Measurements from ENCODE around the gene WDFY4. TPM values are rescaled to one million over a fixed set of nuclear protein-coding genes. Genes with fewer than 3 reads are reported as not detected.

Gene WDFY4
- total and polyA plus RNA-seq, 2 of the 4 experiments (the other 2 are of a cell fraction), result not detected

- in situ Hi-C loops (cut with MboI; ENCODE audit: low sequenced_read_pairs) (no loop called here), dilution Hi-C loops (cut with HindIII; ENCODE audit: low sequenced_read_pairs, unreplicated experiment) (no loop called here), intact Hi-C loops (cut with micrococcal nuclease) (no loop called here)
- Histone ChIP-seq H3K4me2 (ENCODE audit: low read depth, low read length) (no peak overlapping the region), H2BK5ac (ENCODE audit: low read depth, low read length, poor library complexity, severe bottlenecking) (no peak overlapping the region), H4K8ac (ENCODE audit: low read depth in 2 of 2, low read length in 2 of 2) (no peak overlapping the region), H3K56ac (ENCODE audit: extremely low read depth, insufficient read depth, low read length) (no peak overlapping the region), H3K4me1 (ENCODE audit: control insufficient read depth, insufficient read depth, low read length) (no peaks in the 10 kb centered on the region), H3K9me1 (ENCODE audit: insufficient read depth, low read length) (no peaks in the 10 kb centered on the region), H3K4ac (ENCODE audit: low read depth, low read length) (no peak overlapping the region), H4K91ac (ENCODE audit: insufficient read depth, low read depth, low read length) (no peak overlapping the region), H3K4me3 (ENCODE audit: insufficient read depth, low read depth, low read length) (no peak overlapping the region), H3K14ac (replicated peaks; ENCODE audit: low read depth, low read length) (no peak overlapping the region), H2AK5ac (ENCODE audit: low read depth, low read length) (no peak overlapping the region), H3K9ac (ENCODE audit: low read depth, low read length) (no peak overlapping the region), H2BK15ac (ENCODE audit: low read depth, low read length) (no peak overlapping the region), H4K5ac (ENCODE audit: low read depth, low read length) (no peak overlapping the region), H4K20me1 (ENCODE audit: insufficient read depth, low read length) (no peaks in the 10 kb centered on the region), H2AFZ (replicated peaks; ENCODE audit: low read length, poor library complexity) (no peak overlapping the region), H2BK120ac (ENCODE audit: low read depth, low read length) (no peak overlapping the region), H3K23ac (ENCODE audit: low read depth, low read length) (no peak overlapping the region), H2AK9ac (replicated peaks; ENCODE audit: low read depth, low read length, poor library complexity) (no peak overlapping the region), H3K27ac (ENCODE audit: insufficient read depth, low read length) (no peak overlapping the region), H3K36me3 (ENCODE audit: control insufficient read depth, insufficient read depth, low read length) (no peaks in the 10 kb centered on the region), H3K18ac (ENCODE audit: low read depth, low read length) (no peak overlapping the region), H3K9me3 (ENCODE audit: control insufficient read depth, insufficient read depth, low read length) (no peaks in the 10 kb centered on the region), H2BK20ac (ENCODE audit: low read depth, low read length) (no peak overlapping the region), H3K27me3 (ENCODE audit: control insufficient read depth, insufficient read depth, low read length) (peaks cover 3% of the 10 kb centered on the region; the same call in 1 of the 2 replicates), H3K79me1 (ENCODE audit: low read depth in 1 of 2, low read length in 2 of 2) (no peaks in the 10 kb centered on the region)
- POLR2A ChIA-PET (ENCODE audit: unreplicated experiment), result no interaction called here
- DNase-seq (no peak), ATAC-seq (ENCODE audit: low read depth) (no peak)
- TF ChIP-seq MAFK (IDR thresholded peaks at IDR 0.05; ENCODE audit: low read depth, low read length) (no peak), USF2 (IDR thresholded peaks at IDR 0.05; ENCODE audit: low read depth, low read length) (no peak), RFX5 (IDR thresholded peaks at IDR 0.05; ENCODE audit: low read depth, low read length) (no peak), SMC3 (IDR thresholded peaks at IDR 0.05; ENCODE audit: low read depth, low read length) (no peak), FOS (IDR thresholded peaks at IDR 0.05; ENCODE audit: low read depth, low read length) (no peak), NFE2L2 (IDR thresholded peaks at IDR 0.05; ENCODE audit: low read depth, low read length) (no peak), MAZ (IDR thresholded peaks at IDR 0.05; ENCODE audit: borderline replicate concordance, low read depth, low read length) (no peak), CEBPB (IDR thresholded peaks at IDR 0.05; ENCODE audit: low read depth, low read length) (no peak), RAD21 (IDR thresholded peaks at IDR 0.05; ENCODE audit: low read length) (no peak), POLR2A (IDR thresholded peaks at IDR 0.05; ENCODE audit: low read depth, low read length) (no peak), ELK1 (IDR thresholded peaks at IDR 0.05; ENCODE audit: borderline replicate concordance, low read depth, low read length) (no peak), RCOR1 (IDR thresholded peaks at IDR 0.05; ENCODE audit: insufficient replicate concordance, low read length) (no peak)
- BruUV-seq (replicated peaks), result no TSS peak
- WGBS, 2 experiments (ENCODE audit: extremely low coverage in 2 of 2, insufficient read length in 1 of 2), result 67% methylated on average over 3 of the region's 8 CpGs; no CpG with 5 or more reads in 1 of the 2 experiments
- CTCF ChIA-PET, result no interaction called here
Measured at GRCh38 chr10:48819783-48820182, 135.1 kb downstream of the WDFY4 start.

Measured in IMR-90 (cell line).